ENCODE results near the gene ZNF629. TPM values are rescaled to one million over a fixed set of nuclear protein-coding genes. Genes with fewer than 3 reads are reported as not detected.

The ZNF629 gene
- total and polyA plus RNA-seq, 2 experiments from 2014 or later: 4.1 to 20.3 TPM

DNA sequence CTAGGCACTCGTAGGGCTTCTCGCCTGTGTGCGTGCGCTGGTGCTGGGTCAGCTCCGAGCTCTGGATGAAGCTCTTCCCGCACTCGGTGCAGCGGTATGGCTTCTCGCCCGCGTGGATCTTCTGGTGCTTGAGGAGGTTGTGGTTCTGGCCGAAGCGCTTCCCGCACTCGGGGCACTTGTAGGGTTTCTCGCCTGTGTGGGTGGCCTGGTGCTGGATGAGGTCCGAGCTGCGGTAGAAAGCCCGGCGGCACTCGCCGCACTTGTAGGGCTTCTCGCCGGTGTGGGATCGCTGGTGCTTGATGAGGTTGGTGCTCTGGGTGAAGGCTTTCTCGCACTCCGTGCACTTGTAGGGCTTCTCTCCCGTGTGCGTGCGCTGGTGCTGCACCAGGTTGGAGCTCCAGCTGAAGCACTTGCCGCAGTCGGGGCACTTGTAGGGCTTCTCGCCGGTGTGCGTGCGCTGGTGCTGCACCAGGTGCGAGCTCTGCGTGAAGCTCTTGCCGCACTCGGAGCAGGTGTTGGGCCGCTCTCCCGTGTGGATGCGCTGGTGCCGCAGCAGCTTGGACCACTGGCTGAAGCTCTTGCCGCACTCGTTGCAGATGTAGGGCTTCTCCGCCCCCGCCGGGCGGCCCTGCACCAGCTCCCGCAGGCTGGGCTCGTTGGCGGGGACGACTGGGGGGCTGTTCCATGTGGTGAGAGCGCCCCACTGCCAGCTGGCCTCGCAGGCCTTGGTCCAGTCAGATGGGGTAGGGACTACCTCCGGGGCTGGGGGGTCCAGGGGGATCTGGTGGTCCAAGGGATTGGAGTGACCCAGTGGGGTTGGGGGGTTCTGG lies 3.5 kb downstream of the ZNF629 start:
- peaks cover 3% of the 10 kb centered on the region; the same call in 1 of the 2 replicates for H3K36me3 ChIP-seq (ENCODE audit: insufficient read depth)
- peaks cover 5% of the 10 kb centered on the region for H4K20me1 ChIP-seq (replicated peaks; ENCODE audit: insufficient read depth)
- H3K4me3 Mint-ChIP-seq: no peak overlapping the region

More for the DNA sequence above, 3.5 kb downstream of the ZNF629 start:
- ATAC-seq (no peak), DNase-seq (ENCODE audit: low spot score) (no peak)
- Histone ChIP-seq H3F3A (replicated peaks; ENCODE audit: low read depth) (peaks cover 15% of the 10 kb centered on the region; the same call in 1 of the 2 replicates), H3K79me2 (replicated peaks; ENCODE audit: insufficient read depth) (peaks cover 17% of the 10 kb centered on the region), H2AFZ (no peak overlapping the region), H3K27ac (ENCODE audit: low read depth) (no peak overlapping the region), H3K9me2 (ENCODE audit: insufficient read depth) (no peaks in the 10 kb centered on the region), H3K4me3 (no peak overlapping the region), H3K4me1 (ENCODE audit: insufficient read depth) (peaks cover 3% of the 10 kb centered on the region; the same call in 1 of the 2 replicates), H3K4me2 (no peak overlapping the region), H3K27me3 (ENCODE audit: insufficient read depth) (no peaks in the 10 kb centered on the region)
- Mint-ChIP-seq H3K27ac (no peak overlapping the region), H3K27me3 (ENCODE audit: insufficient read depth, low read depth, poor library complexity) (peaks cover 14% of the 10 kb centered on the region), H3K9me3 (no peaks in the 10 kb centered on the region), H3K36me3 (ENCODE audit: low read depth) (peaks cover 24% of the 10 kb centered on the region), H3K4me1 (peaks cover 29% of the 10 kb centered on the region)
- TF ChIP-seq POLR2AphosphoS5 (IDR thresholded peaks at IDR 0.05; ENCODE audit: low read depth) (no peak), NANOG (IDR thresholded peaks at IDR 0.05; ENCODE audit: borderline replicate concordance) (no peak)
- TF ChIP-seq, protein P1, sequence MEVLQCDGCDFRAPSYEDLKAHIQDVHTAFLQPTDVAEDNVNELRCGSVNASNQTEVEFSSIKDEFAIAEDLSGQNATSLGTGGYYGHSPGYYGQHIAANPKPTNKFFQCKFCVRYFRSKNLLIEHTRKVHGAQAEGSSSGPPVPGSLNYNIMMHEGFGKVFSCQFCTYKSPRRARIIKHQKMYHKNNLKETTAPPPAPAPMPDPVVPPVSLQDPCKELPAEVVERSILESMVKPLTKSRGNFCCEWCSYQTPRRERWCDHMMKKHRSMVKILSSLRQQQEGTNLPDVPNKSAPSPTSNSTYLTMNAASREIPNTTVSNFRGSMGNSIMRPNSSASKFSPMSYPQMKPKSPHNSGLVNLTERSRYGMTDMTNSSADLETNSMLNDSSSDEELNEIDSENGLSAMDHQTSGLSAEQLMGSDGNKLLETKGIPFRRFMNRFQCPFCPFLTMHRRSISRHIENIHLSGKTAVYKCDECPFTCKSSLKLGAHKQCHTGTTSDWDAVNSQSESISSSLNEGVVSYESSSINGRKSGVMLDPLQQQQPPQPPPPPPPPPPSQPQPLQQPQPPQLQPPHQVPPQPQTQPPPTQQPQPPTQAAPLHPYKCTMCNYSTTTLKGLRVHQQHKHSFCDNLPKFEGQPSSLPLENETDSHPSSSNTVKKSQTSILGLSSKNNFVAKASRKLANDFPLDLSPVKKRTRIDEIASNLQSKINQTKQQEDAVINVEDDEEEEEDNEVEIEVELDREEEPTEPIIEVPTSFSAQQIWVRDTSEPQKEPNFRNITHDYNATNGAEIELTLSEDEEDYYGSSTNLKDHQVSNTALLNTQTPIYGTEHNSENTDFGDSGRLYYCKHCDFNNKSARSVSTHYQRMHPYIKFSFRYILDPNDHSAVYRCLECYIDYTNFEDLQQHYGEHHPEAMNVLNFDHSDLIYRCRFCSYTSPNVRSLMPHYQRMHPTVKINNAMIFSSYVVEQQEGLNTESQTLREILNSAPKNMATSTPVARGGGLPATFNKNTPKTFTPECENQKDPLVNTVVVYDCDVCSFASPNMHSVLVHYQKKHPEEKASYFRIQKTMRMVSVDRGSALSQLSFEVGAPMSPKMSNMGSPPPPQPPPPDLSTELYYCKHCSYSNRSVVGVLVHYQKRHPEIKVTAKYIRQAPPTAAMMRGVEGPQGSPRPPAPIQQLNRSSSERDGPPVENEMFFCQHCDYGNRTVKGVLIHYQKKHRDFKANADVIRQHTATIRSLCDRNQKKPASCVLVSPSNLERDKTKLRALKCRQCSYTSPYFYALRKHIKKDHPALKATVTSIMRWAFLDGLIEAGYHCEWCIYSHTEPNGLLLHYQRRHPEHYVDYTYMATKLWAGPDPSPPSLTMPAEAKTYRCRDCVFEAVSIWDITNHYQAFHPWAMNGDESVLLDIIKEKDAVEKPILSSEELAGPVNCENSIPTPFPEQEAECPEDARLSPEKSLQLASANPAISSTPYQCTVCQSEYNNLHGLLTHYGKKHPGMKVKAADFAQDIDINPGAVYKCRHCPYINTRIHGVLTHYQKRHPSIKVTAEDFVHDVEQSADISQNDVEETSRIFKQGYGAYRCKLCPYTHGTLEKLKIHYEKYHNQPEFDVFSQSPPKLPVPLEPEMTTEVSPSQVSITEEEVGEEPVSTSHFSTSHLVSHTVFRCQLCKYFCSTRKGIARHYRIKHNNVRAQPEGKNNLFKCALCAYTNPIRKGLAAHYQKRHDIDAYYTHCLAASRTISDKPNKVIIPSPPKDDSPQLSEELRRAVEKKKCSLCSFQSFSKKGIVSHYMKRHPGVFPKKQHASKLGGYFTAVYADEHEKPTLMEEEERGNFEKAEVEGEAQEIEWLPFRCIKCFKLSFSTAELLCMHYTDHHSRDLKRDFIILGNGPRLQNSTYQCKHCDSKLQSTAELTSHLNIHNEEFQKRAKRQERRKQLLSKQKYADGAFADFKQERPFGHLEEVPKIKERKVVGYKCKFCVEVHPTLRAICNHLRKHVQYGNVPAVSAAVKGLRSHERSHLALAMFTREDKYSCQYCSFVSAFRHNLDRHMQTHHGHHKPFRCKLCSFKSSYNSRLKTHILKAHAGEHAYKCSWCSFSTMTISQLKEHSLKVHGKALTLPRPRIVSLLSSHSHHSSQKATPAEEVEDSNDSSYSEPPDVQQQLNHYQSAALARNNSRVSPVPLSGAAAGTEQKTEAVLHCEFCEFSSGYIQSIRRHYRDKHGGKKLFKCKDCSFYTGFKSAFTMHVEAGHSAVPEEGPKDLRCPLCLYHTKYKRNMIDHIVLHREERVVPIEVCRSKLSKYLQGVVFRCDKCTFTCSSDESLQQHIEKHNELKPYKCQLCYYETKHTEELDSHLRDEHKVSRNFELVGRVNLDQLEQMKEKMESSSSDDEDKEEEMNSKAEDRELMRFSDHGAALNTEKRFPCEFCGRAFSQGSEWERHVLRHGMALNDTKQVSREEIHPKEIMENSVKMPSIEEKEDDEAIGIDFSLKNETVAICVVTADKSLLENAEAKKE (CRISPR knock-in tag; IDR thresholded peaks at IDR 0.05): no peak
